Endodermal cell (in vitro differentiated cells): ENCODE results near the gene PIGQ. TPM values are rescaled to one million over a fixed set of nuclear protein-coding genes. Genes with fewer than 3 reads are reported as not detected.

Experiments
- DNase-seq: peaks from one replicate; pipeline ENCODE4 v3.0.0-alpha.2; 2017
- H3K27ac ChIP-seq: 2 replicates; pipeline ENCODE4 v1.5.1; 2013; ENCODE audit warnings: mild to moderate bottlenecking, low read depth, low read length, moderate library complexity
- H3K27me3 ChIP-seq: 2 replicates; pipeline ENCODE4 v1.6.1; 2013; ENCODE audit warnings: mild to moderate bottlenecking, low read length, moderate library complexity; ENCODE audit not compliant: insufficient read depth, control insufficient read depth, poor library complexity, severe bottlenecking
- H3K36me3 ChIP-seq: 2 replicates; pipeline ENCODE4 v1.7.0; 2013; ENCODE audit warnings: mild to moderate bottlenecking, low read length, moderate library complexity; ENCODE audit not compliant: control insufficient read depth, insufficient read depth
- H3K4me1 ChIP-seq: one replicate; pipeline ENCODE4 v1.7.0; 2013; ENCODE audit warnings: low read length; ENCODE audit not compliant: control insufficient read depth, insufficient read depth
- H3K4me3 ChIP-seq: 2 replicates; pipeline ENCODE4 v1.5.1; 2013; ENCODE audit warnings: mild to moderate bottlenecking, low read length, moderate library complexity
- H3K9ac ChIP-seq: 2 replicates; pipeline ENCODE4 v1.6.1; 2013; ENCODE audit warnings: mild to moderate bottlenecking, low read length, moderate library complexity; ENCODE audit not compliant: poor library complexity, severe bottlenecking; ENCODE audit errors: extremely low read depth
- H3K9me3 ChIP-seq: 2 replicates; pipeline ENCODE4 v1.6.1; 2013; ENCODE audit warnings: mild to moderate bottlenecking, low read length, moderate library complexity; ENCODE audit not compliant: control insufficient read depth
- H3K27ac Mint-ChIP-seq: 2 replicates; pipeline ENCODE4 v1.8.0; 2020; ENCODE audit warnings: mixed read lengths
- H3K27me3 Mint-ChIP-seq: 2 replicates; pipeline ENCODE4 v1.8.0; 2021; ENCODE audit warnings: mild to moderate bottlenecking, mixed read lengths; ENCODE audit not compliant: insufficient read depth
- H3K36me3 Mint-ChIP-seq: 2 replicates; pipeline ENCODE4 v1.8.0; 2020; ENCODE audit warnings: low read depth, mixed read lengths
- H3K4me1 Mint-ChIP-seq: 2 replicates; pipeline ENCODE4 v1.8.0; 2020; ENCODE audit warnings: mixed read lengths
- H3K4me3 Mint-ChIP-seq: 2 replicates; pipeline ENCODE4 v1.8.0; 2020; ENCODE audit warnings: mild to moderate bottlenecking, moderate library complexity, mixed read lengths
- H3K9me3 Mint-ChIP-seq: 2 replicates; pipeline ENCODE4 v1.8.0; 2020; ENCODE audit warnings: mild to moderate bottlenecking, mixed read lengths
- WGBS, 2 experiments: methylation state at CpG; one replicate each; pipeline versions ENCODE4 v1.1.5 to v1.1.7; 2013; ENCODE audit warnings: missing lambda C conversion rate in 2 of 2, mixed read lengths in 1 of 2; ENCODE audit not compliant: insufficient coverage in 1 of 2, insufficient read length in 1 of 2; 5-methylcytosine and 5-hydroxymethylcytosine counted together
- total RNA-seq, 2 donors: library from RNA; stranded (reverse); fragmentation: NEBNext Ultra II Directional in 1 of 2; extraction: Animal tissue kit (Norgen Biotek cat#: 25700) in 1 of 2; gene quantifications; 2 replicates in 1 of 2; 3 replicates in 1 of 2; pipeline ENCODE4 v1.2.1, GENCODE V29; 2021
- TF ChIP-seq, protein P1 (sequence below): fragments of 200-600 bp; sonication (generic); conservative IDR thresholded peaks from 2 replicates; pipeline ENCODE4 v1.5.0; 2021; ENCODE audit warnings: antibody characterized with exemption, mild to moderate bottlenecking

The PIGQ gene
- total RNA-seq, 2 donors from 2014 or later = 128 to 129 TPM

DNA sequence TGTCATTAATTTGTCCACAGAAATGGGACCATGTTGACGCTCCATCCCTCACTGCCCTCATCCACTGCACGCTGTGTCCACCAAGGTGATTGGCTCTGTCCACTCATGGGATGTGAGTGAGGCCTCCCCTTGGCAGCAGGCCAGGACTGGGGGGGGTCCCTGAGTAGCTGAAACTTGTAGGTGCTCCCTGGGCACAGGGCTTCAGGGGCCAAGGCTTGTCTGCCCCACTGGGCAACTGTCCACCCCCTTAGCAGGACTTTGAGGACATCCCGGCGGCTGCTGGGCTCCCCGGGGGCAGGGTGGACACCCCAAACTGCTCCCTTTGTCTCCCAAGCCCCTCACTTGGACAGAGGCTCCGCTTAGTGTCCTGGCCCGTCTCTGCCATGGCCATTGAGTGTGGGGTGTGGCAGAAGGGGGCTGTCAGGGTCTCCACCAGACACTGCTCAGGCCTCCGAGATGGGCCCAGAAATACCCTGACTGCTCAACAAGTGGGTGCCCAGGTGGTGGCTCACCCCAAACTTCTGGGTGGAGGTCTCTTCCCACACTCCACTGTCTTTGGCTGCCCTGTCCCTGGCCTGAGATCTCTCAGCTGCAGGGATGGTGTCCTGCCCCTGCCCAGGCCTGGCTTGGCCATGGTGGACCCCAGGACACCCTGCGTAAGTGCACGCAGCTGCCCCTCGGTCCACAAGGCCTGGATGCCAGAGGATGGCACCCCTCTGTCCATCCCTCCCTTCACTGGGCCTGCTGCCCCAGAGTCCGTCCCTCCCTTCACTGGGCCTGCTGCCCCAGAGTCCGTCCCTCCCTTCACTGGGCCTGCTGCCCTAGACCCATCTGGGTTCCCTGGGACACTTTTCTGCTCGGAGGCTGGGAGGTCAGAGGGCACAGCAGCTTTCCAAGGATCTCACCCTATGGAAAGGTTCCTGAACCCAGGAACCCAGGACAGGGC is 17.1 kb downstream of the PIGQ start:
- Histone ChIP-seq H3K9ac (no peak overlapping the region), H3K9me3 (no peaks in the 10 kb centered on the region), H3K27ac (no peak overlapping the region), H3K4me3 (no peak overlapping the region), H3K4me1 (no peaks in the 10 kb centered on the region), H3K27me3 (peaks cover 21% of the 10 kb centered on the region), H3K36me3 (no peaks in the 10 kb centered on the region)
- H3K4me3 Mint-ChIP-seq = peak overlapping the region; percentile 89
- no peak for DNase-seq
- peaks cover 2% of the 10 kb centered on the region for H3K36me3 Mint-ChIP-seq
- H3K27ac Mint-ChIP-seq = peak overlapping the region; percentile 77
- peaks cover 34% of the 10 kb centered on the region for H3K27me3 Mint-ChIP-seq
- TF ChIP-seq, protein P1, sequence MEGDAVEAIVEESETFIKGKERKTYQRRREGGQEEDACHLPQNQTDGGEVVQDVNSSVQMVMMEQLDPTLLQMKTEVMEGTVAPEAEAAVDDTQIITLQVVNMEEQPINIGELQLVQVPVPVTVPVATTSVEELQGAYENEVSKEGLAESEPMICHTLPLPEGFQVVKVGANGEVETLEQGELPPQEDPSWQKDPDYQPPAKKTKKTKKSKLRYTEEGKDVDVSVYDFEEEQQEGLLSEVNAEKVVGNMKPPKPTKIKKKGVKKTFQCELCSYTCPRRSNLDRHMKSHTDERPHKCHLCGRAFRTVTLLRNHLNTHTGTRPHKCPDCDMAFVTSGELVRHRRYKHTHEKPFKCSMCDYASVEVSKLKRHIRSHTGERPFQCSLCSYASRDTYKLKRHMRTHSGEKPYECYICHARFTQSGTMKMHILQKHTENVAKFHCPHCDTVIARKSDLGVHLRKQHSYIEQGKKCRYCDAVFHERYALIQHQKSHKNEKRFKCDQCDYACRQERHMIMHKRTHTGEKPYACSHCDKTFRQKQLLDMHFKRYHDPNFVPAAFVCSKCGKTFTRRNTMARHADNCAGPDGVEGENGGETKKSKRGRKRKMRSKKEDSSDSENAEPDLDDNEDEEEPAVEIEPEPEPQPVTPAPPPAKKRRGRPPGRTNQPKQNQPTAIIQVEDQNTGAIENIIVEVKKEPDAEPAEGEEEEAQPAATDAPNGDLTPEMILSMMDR = no peak
- H3K9me3 Mint-ChIP-seq = no peaks in the 10 kb centered on the region
- WGBS, 2 experiments = 91 to 97% methylated on average over 9 to 14 of the region's 14 CpGs
- H3K4me1 Mint-ChIP-seq = peaks cover 10% of the 10 kb centered on the region

DNA sequence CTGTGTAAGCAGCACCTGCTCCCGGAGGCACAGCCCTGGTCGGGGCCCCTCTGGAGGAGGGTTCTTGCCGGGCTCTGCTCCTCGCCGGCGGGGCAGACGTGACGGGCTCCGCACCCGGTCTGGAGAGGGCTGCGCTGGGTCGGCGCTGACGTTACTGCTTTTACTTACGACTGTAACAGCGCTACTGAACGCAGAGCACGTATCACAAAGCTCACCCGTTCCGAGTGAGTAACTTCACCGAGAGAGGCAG is 18.8 kb downstream of the PIGQ start:
- 1 to 2% methylated on average over 17 to 21 of the region's 21 CpGs for WGBS, 2 experiments
- no peaks in the 10 kb centered on the region for H3K36me3 ChIP-seq
- H3K27ac ChIP-seq = peak overlapping the region; percentile 93
- H3K9me3 Mint-ChIP-seq = no peaks in the 10 kb centered on the region
- H3K4me3 ChIP-seq = peak overlapping the region; percentile 85
- no peaks in the 10 kb centered on the region for H3K4me1 ChIP-seq
- peaks cover 36% of the 10 kb centered on the region for H3K27me3 Mint-ChIP-seq
- H3K9me3 ChIP-seq = no peaks in the 10 kb centered on the region
- peak overlapping the region; percentile 89 for H3K4me3 Mint-ChIP-seq
- H3K9ac ChIP-seq = peak overlapping the region; percentile 87
- H3K27me3 ChIP-seq = peaks cover 21% of the 10 kb centered on the region
- TF ChIP-seq, protein P1 = no peak
- H3K4me1 Mint-ChIP-seq = peaks cover 10% of the 10 kb centered on the region
- peak overlapping the region; percentile 98 for H3K27ac Mint-ChIP-seq
- peaks cover 4% of the 10 kb centered on the region for H3K36me3 Mint-ChIP-seq
- DNase-seq = peak; percentile 81

DNA sequence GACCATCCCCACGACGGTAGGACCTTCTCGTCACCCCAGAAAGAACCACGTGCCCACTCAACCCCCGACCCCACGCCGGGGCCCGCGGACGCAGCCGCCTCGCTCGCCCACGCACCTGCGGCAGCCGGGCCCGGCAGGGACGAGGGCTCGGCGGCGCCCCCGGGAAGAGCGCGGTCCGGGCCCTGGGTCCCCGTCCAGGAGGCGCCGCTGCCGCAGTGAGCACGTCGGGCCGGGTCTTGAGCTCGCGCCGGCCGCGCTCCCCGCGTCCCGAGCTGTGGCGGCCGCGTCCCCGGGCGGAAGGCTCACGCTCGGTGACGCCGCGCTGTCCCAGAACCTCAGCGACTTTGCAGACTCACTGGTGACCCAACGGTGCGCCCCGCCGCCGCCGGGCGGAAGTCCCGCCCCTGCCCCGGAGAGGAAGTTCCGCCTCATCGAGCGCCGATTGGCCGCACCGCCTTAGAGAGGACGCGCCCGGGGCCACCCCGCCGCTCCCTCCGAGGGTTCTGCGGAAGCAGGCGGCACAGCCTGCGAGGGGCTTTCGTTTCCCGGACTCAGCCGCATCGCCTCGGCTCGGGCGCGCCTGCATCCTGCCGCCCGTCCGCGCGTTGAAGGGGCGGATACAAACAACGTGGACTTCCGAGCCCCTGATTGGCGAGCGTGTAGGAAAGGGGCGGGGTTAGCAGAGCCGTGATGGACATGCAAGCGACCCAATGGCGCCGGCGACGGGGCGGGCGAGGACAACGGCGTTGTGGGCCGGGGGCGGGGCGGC is 19.3 kb downstream of the PIGQ start:
- Histone ChIP-seq H3K9me3 (no peaks in the 10 kb centered on the region), H3K27me3 (peaks cover 21% of the 10 kb centered on the region), H3K4me1 (no peaks in the 10 kb centered on the region), H3K4me3 (peak overlapping the region; percentile 85), H3K36me3 (no peaks in the 10 kb centered on the region), H3K27ac (peak overlapping the region; percentile 93), H3K9ac (peak overlapping the region; percentile 87)
- peak overlapping the region; percentile 100 for H3K27ac Mint-ChIP-seq
- H3K4me1 Mint-ChIP-seq = peaks cover 10% of the 10 kb centered on the region
- H3K27me3 Mint-ChIP-seq = peaks cover 37% of the 10 kb centered on the region
- no peaks in the 10 kb centered on the region for H3K9me3 Mint-ChIP-seq
- peak; percentile 99 for DNase-seq
- TF ChIP-seq, protein P1 = no peak
- H3K4me3 Mint-ChIP-seq = peak overlapping the region; percentile 89
- peaks cover 6% of the 10 kb centered on the region for H3K36me3 Mint-ChIP-seq
- 0% methylated on average over 46 to 107 of the region's 107 CpGs for WGBS, 2 experiments
